Measurements from ENCODE around the gene FNIP2. TPM values are rescaled to one million over a fixed set of nuclear protein-coding genes. Genes with fewer than 3 reads are reported as not detected.
"Not testable (repeated sequence)": the region's sequence is repeated elsewhere in the genome, so short reads cannot be mapped to it uniquely, and the experiment has no call there.

The FNIP2 gene
- total RNA-seq, 1 donor from 2014 or later = 44.0 TPM

DNA sequence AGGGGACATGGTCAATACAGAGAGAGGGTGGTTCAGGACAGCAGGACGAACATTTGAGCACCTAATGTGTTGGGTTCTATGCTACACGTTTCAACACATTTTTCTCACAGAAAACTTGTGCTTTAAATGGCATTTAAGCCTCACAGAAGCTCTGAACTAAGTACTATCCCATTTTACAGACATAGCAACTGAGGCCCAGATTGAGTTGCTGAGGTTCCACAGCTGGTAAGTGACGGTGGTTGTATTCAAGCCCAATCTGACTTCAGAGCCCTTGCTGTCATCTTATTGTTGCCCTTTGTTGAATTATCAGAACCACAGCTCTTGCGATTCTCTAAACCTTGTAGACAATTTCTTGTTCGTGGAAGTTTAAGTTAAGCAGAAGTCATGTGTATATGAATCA lies 116.7 kb downstream of the FNIP2 start:
- H3K4me3 ChIP-seq = no peak overlapping the region
- TF ChIP-seq, protein P1, sequence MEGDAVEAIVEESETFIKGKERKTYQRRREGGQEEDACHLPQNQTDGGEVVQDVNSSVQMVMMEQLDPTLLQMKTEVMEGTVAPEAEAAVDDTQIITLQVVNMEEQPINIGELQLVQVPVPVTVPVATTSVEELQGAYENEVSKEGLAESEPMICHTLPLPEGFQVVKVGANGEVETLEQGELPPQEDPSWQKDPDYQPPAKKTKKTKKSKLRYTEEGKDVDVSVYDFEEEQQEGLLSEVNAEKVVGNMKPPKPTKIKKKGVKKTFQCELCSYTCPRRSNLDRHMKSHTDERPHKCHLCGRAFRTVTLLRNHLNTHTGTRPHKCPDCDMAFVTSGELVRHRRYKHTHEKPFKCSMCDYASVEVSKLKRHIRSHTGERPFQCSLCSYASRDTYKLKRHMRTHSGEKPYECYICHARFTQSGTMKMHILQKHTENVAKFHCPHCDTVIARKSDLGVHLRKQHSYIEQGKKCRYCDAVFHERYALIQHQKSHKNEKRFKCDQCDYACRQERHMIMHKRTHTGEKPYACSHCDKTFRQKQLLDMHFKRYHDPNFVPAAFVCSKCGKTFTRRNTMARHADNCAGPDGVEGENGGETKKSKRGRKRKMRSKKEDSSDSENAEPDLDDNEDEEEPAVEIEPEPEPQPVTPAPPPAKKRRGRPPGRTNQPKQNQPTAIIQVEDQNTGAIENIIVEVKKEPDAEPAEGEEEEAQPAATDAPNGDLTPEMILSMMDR (IDR thresholded peaks at IDR 0.05; ENCODE audit: borderline replicate concordance) = no peak
- intact Hi-C loops (cut with micrococcal nuclease) = no loop called here
- peaks cover 18% of the 10 kb centered on the region for H3K4me1 ChIP-seq
- no peak overlapping the region for H3K27ac ChIP-seq (replicated peaks)
- no peaks in the 10 kb centered on the region for H3K9me3 ChIP-seq (replicated peaks)
- no peak for DNase-seq
- H3K27me3 ChIP-seq (ENCODE audit: low read depth) = no peaks in the 10 kb centered on the region
- H3K36me3 ChIP-seq = peaks cover 48% of the 10 kb centered on the region

DNA sequence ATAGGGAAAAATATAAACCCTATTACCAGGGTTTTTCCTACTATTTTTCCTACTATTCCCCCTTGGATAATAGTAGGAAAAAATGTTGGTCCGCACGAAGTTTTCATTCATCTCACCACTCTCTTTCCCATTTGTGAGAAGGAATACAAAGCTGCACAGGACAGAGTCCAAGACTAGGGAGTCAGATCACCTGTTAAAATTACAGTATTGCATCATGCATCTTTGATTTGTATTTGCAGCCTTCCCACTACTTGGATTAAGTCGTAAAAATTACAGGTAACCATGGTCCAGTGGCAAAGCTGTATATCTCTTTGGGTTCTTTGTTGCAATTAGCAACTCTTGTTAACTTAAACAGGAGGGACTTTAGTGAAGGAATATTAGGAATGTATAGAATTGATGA lies 121.5 kb downstream of the FNIP2 start:
- Histone ChIP-seq H3K36me3 (peaks cover 74% of the 10 kb centered on the region), H3K27ac (replicated peaks) (no peak overlapping the region), H3K9me3 (replicated peaks) (no peaks in the 10 kb centered on the region), H3K4me1 (no peaks in the 10 kb centered on the region), H3K4me3 (no peak overlapping the region), H3K27me3 (ENCODE audit: low read depth) (no peaks in the 10 kb centered on the region)
- TF ChIP-seq, protein P1 (IDR thresholded peaks at IDR 0.05; ENCODE audit: borderline replicate concordance) = no peak
- no peak for DNase-seq
- intact Hi-C loops (cut with micrococcal nuclease) = no loop called here

DNA sequence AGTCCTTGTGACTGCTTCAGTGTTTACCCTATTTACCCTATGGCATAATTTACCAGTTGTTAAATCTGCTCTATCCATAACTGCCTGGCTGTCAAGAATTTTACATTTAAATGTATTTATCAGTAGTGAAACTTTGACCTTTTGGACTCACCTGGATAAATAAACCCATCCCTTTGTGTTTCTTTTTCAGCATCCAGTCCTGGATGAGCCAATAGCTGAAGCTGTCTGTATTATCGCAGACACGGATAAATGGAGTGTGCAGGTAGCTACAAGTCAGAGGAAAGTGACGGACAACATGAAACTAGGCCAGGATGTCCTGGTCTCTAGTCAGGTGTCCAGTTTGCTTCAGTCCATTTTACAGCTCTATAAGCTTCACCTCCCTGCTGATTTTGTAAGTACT lies 122.4 kb downstream of the FNIP2 start:
- peaks cover 74% of the 10 kb centered on the region for H3K36me3 ChIP-seq
- no peak for DNase-seq
- no peak overlapping the region for H3K4me3 ChIP-seq
- no peak overlapping the region for H3K27ac ChIP-seq (replicated peaks)
- no peaks in the 10 kb centered on the region for H3K9me3 ChIP-seq (replicated peaks)
- TF ChIP-seq, protein P1 (IDR thresholded peaks at IDR 0.05; ENCODE audit: borderline replicate concordance) = no peak
- peaks cover 9% of the 10 kb centered on the region for H3K4me1 ChIP-seq
- no peaks in the 10 kb centered on the region for H3K27me3 ChIP-seq (ENCODE audit: low read depth)
- intact Hi-C loops (cut with micrococcal nuclease) = no loop called here

DNA sequence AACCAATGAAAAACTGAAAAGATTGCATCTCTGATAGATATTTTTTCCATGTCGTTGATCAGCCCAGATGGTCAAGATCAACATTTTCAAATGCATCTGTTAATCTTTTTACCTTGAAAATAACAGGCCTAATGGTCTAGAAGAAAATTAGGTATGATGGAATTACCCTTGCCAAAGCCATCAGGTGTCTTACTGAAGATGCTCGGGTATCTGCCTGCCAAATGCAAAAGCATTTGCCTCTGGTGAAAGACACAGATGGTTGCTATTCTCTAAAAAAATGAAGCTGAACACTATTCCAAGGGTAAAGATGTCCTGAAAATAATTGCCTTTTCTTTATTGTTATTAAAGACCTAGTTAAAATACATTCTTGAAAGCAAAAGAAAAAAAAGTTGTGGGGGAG lies 126.0 kb downstream of the FNIP2 start:
- no peak for DNase-seq
- Histone ChIP-seq H3K36me3 (peaks cover 72% of the 10 kb centered on the region), H3K4me1 (peaks cover 23% of the 10 kb centered on the region), H3K27me3 (ENCODE audit: low read depth) (no peaks in the 10 kb centered on the region), H3K4me3 (no peak overlapping the region), H3K9me3 (replicated peaks) (no peaks in the 10 kb centered on the region), H3K27ac (replicated peaks) (no peak overlapping the region)
- TF ChIP-seq, protein P1 (IDR thresholded peaks at IDR 0.05; ENCODE audit: borderline replicate concordance) = no peak
- intact Hi-C loops (cut with micrococcal nuclease) = no loop called here

DNA sequence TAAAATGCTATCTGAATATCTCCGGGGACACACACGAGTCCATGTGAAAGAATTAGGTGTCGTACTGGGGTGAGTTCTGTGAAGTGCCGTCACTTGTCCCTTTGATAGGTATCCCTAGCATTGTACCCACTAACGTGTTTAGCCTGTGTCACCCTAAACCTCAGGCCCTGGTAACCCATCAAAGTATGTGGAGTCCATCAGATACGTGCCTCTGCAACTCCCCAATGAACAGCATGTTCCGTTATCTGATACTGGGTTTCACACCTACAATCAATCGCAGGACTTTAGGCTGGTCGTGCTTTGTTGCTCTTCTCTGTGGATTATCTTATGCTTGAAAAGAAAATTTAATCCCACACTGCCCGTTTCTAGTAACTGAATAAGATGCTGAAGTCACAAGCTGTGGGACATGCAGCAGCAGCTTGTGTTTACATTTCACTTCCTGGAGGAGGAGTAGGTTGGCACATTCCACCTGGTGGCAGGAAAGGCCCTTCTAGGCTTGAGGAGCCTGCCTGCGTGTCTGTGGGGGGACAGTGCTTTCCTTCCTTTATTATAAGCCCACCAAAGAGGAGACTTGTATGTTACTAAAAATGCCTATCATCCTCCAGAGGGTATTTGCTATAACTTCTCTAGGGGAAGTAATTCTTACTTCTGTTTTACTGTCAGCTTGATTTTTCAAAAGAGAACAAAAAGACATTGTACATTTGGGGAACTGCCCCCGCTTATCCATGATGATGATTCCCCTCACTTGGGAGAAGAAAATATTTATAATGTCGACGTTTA lies 127.2 kb downstream of the FNIP2 start:
- peaks cover 68% of the 10 kb centered on the region for H3K36me3 ChIP-seq
- no peak for DNase-seq
- no peaks in the 10 kb centered on the region for H3K9me3 ChIP-seq (replicated peaks)
- intact Hi-C loops (cut with micrococcal nuclease) = no loop called here
- peak overlapping the region; percentile 27 for H3K27ac ChIP-seq (replicated peaks)
- TF ChIP-seq, protein P1 (IDR thresholded peaks at IDR 0.05; ENCODE audit: borderline replicate concordance) = peak; percentile 10
- H3K4me1 ChIP-seq = peaks cover 23% of the 10 kb centered on the region
- H3K4me3 ChIP-seq = no peak overlapping the region
- H3K27me3 ChIP-seq (ENCODE audit: low read depth) = no peaks in the 10 kb centered on the region

DNA sequence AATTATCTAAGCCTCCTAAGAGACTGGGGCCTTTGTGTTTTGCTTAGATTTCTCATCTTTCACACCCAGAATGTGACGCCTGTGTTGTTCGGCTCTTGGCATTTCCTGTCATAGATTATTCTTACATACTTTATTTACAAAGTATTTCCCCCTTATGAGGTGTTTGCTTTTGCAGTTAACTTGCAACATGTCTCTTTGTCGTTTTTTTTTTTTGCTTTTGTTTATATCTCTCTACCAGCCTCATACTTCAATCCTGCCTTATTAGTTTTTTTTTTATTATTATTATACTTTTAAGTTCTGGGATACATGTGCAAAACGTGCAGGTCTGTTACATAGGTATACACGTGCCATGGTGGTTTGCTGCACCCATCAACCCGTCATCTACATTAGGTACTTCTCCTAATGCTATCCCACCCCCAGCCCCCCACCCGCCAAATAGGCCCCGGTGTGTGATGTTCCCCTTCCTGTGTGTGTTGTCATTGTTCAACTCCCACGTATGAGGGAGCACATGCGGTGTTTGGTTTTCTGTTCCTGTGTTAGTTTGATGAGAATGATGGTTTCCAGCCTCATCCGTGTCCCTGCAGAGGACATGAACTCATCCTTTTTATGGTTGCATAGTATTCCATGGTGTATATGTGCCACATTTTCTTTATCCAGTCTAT lies 127.9 kb downstream of the FNIP2 start:
- H3K9me3 ChIP-seq (replicated peaks); intact Hi-C loops (cut with micrococcal nuclease); DNase-seq; H3K4me3 ChIP-seq; H3K27me3 ChIP-seq (ENCODE audit: low read depth): not testable (repeated sequence)
- peaks cover 23% of the 10 kb centered on the region for H3K4me1 ChIP-seq
- peak overlapping the region; percentile 27 for H3K27ac ChIP-seq (replicated peaks)
- peaks cover 67% of the 10 kb centered on the region for H3K36me3 ChIP-seq

DNA sequence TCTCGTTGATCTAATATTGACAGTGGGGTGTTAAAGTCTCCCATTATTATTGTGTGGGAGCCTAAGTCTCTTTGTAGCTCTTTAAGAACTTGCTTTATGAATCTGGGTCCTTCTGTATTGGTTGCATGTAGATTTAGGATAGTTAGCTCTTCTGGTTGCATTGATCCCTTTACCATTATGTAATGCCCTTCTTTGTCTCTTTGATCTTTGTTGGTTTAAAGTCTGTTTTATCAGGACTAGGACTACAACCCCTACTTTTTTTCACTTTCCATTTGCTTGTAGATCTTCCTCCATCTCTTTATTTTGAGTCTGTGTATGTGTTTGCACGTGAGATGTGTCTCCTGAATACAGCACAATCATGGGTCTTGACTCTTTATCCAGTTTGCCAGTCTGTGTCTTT lies 131.6 kb downstream of the FNIP2 start:
- intact Hi-C loops (cut with micrococcal nuclease); H3K9me3 ChIP-seq (replicated peaks); H3K27me3 ChIP-seq (ENCODE audit: low read depth); H3K27ac ChIP-seq (replicated peaks); DNase-seq; H3K4me3 ChIP-seq: not testable (repeated sequence)
- Histone ChIP-seq H3K36me3 (peaks cover 78% of the 10 kb centered on the region), H3K4me1 (peaks cover 42% of the 10 kb centered on the region)

All from left ventricle myocardium inferior (tissue), 1 donor.